Stomach (tissue), 9 donors: ENCODE data around the gene PEAK1. TPM values are rescaled to one million over a fixed set of nuclear protein-coding genes. Genes with fewer than 3 reads are reported as not detected.

ENCODE experiments used
- DNase-seq, 2 donors: peaks; one replicate each; pipeline versions ENCODE4 v3.0.0 to v3.0.0-alpha.2; 2013 to 2019
- H3K27ac ChIP-seq, 5 donors: fragments of 200-600 bp in 4 of 5; sonication (generic) in 4 of 5; one replicate each; pipeline ENCODE4 v1.5.1; 2013 to 2019; ENCODE audit warnings: mild to moderate bottlenecking in 1 of 5, moderate library complexity in 1 of 5
- H3K27me3 ChIP-seq, 3 donors: fragments of 200-600 bp; sonication (generic); one replicate each; pipeline ENCODE4 v1.5.1; 2017 to 2019; ENCODE audit warnings: mixed run types in 1 of 3
- H3K36me3 ChIP-seq, 4 donors: fragments of 200-600 bp; sonication (generic); 1 replicate in 3 of 4; 2 replicates in 1 of 4; pipeline ENCODE4 v1.5.1; 2016 to 2019
- H3K4me1 ChIP-seq, 4 donors: fragments of 200-600 bp; sonication (generic); one replicate each; pipeline ENCODE4 v1.5.1; 2016 to 2019
- H3K4me3 ChIP-seq, 4 donors: fragments of 200-600 bp; sonication (generic) in 3 of 4; one replicate each; pipeline ENCODE4 v1.5.1; 2016 to 2019; ENCODE audit warnings: mild to moderate bottlenecking in 1 of 4
- H3K9me3 ChIP-seq, 4 donors: fragments of 200-600 bp; sonication (generic); one replicate each; pipeline ENCODE4 v1.5.1; 2016 to 2019
- CTCF ChIP-seq, 7 experiments: fragments of 450-650 bp in 4 of 7; fragments of 200-600 bp in 3 of 7; sonication (generic) in 3 of 7; IDR thresholded peaks; one replicate each; pipeline ENCODE4 v1.5.1; 2016 to 2019; ENCODE audit warnings: antibody characterized with exemption in 7 of 7, control low read depth in 2 of 7, mild to moderate bottlenecking in 1 of 7
- EP300 ChIP-seq: sonication (generic); formaldehyde crosslinking; IDR thresholded peaks from one replicate; pipeline ENCODE4 v1.6.1; 2017; ENCODE audit warnings: antibody characterized with exemption
- POLR2A ChIP-seq, 4 donors: fragments of 450-650 bp; IDR thresholded peaks; one replicate each; pipeline ENCODE4 v1.6.1; 2016; ENCODE audit warnings: antibody characterized with exemption in 4 of 4, control low read depth in 2 of 4, mild to moderate bottlenecking in 1 of 4, moderate library complexity in 1 of 4
- POLR2AphosphoS5 ChIP-seq, 3 donors: sonication (generic); formaldehyde crosslinking; IDR thresholded peaks; one replicate each; pipeline ENCODE4 v1.6.1; 2016; ENCODE audit warnings: antibody characterized with exemption in 3 of 3
- WGBS, 5 donors: extraction: QIAGEN DNeasy Blood & Tissue Kit in 3 of 5; methylation state at CpG; one replicate each; pipeline versions ENCODE4 v1.1.5 to v1.1.7; 2013 to 2018; 5-methylcytosine and 5-hydroxymethylcytosine counted together
- intact Hi-C: fragments of 100-400 bp; cut with DNase I; formaldehyde crosslinking; loops from one replicate; pipeline ENCODE4 v1.15.1; 2023; ENCODE audit warnings: low total_unique reads
- polyA plus RNA-seq, 3 donors: library from polyadenylated mRNA; stranded (reverse); fragments of 200-250 nt; gene quantifications; one replicate each; pipeline ENCODE4 v1.2.3, GENCODE V29; 2013
- total RNA-seq, 5 donors: library from RNA; depleted of rRNA; stranded (reverse); fragments of >200 nt; gene quantifications; one replicate each; pipeline versions ENCODE4 v1.1.0 to v1.2.3, GENCODE V29; 2014 to 2016
- donor health status: healthy with polysubstance abuse.
- donor health status: Bipolar disorder and iron deficiency.
- donor health status: healthy.

Gene PEAK1
- total and polyA plus RNA-seq, 8 donors = 1.7 to 72.5 (median 19.4) TPM

GRCh38 chr15:77416148-77416455 lies 3.8 kb downstream of the PEAK1 start:
- Histone ChIP-seq H3K36me3 (no peaks in the 10 kb centered on the region), H3K4me3 (no peak overlapping the region), H3K4me1 (peaks cover 7 to 66% (median 35%) of the 10 kb centered on the region in 4 donors), H3K27me3 (no peaks in the 10 kb centered on the region), H3K9me3 (no peaks in the 10 kb centered on the region), H3K27ac (no peak overlapping the region)
- intact Hi-C loops = no loop called here
- no peak for TF ChIP-seq POLR2AphosphoS5 (IDR thresholded peaks at IDR 0.05)
- no peak for TF ChIP-seq POLR2A (IDR thresholded peaks at IDR 0.05)
- TF ChIP-seq CTCF (IDR thresholded peaks at IDR 0.05) = no peak
- no peak for TF ChIP-seq EP300
- DNase-seq = no peak
- WGBS, 5 donors = 46 to 67% (median 66%) methylated on average over 2 of the region's 2 CpGs

- Histone ChIP-seq H3K27me3 (no peaks in the 10 kb centered on the region), H3K9me3 (no peaks in the 10 kb centered on the region), H3K27ac (no peak overlapping the region), H3K4me3 (no peak overlapping the region), H3K36me3 (no peaks in the 10 kb centered on the region), H3K4me1 (peaks cover 7 to 70% (median 39%) of the 10 kb centered on the region in 4 donors)
- WGBS, 5 donors = 85 to 89% (median 87%) methylated on average over 4 of the region's 4 CpGs
- TF ChIP-seq EP300 = no peak
- TF ChIP-seq POLR2AphosphoS5 (IDR thresholded peaks at IDR 0.05) = no peak
- TF ChIP-seq CTCF (IDR thresholded peaks at IDR 0.05) = no peak
- no peak for TF ChIP-seq POLR2A (IDR thresholded peaks at IDR 0.05)
- intact Hi-C loops = no loop called here
- DNase-seq = no peak
Observed at GRCh38 chr15:77415450-77416147, 4.3 kb downstream of the PEAK1 start.

- H3K9me3 ChIP-seq = no peaks in the 10 kb centered on the region
- H3K36me3 ChIP-seq = no peaks in the 10 kb centered on the region
- H3K4me3 ChIP-seq = no peak overlapping the region
- H3K4me1 ChIP-seq = peaks cover 7 to 77% (median 43%) of the 10 kb centered on the region in 4 donors
- WGBS, 5 donors = 78 to 89% (median 86%) methylated on average over 2 of the region's 2 CpGs
- intact Hi-C loops = no loop called here
- DNase-seq = no peak
- no peaks in the 10 kb centered on the region for H3K27me3 ChIP-seq
- TF ChIP-seq POLR2A (IDR thresholded peaks at IDR 0.05) = no peak
- TF ChIP-seq CTCF (IDR thresholded peaks at IDR 0.05) = no peak
- TF ChIP-seq EP300 = no peak
- no peak for TF ChIP-seq POLR2AphosphoS5 (IDR thresholded peaks at IDR 0.05)
- no peak overlapping the region for H3K27ac ChIP-seq
Observed at GRCh38 chr15:77414789-77415442, 5.0 kb downstream of the PEAK1 start.

GRCh38 chr15:77413699-77414349 lies 6.1 kb downstream of the PEAK1 start:
- DNase-seq = no peak
- Histone ChIP-seq H3K4me1 (peaks cover 7 to 81% (median 43%) of the 10 kb centered on the region in 4 donors), H3K9me3 (no peaks in the 10 kb centered on the region), H3K4me3 (no peak overlapping the region), H3K27me3 (no peaks in the 10 kb centered on the region), H3K27ac (no peak overlapping the region), H3K36me3 (no peaks in the 10 kb centered on the region)
- WGBS, 5 donors = 90 to 99% (median 94%) methylated on average over 4 of the region's 4 CpGs
- intact Hi-C loops = no loop called here
- TF ChIP-seq POLR2AphosphoS5 (IDR thresholded peaks at IDR 0.05) = no peak
